ENCODE data around the gene HBZ.
"Not testable (repeated sequence)": the region's sequence is repeated elsewhere in the genome, so short reads cannot be mapped to it uniquely, and the experiment has no call there.

DNA sequence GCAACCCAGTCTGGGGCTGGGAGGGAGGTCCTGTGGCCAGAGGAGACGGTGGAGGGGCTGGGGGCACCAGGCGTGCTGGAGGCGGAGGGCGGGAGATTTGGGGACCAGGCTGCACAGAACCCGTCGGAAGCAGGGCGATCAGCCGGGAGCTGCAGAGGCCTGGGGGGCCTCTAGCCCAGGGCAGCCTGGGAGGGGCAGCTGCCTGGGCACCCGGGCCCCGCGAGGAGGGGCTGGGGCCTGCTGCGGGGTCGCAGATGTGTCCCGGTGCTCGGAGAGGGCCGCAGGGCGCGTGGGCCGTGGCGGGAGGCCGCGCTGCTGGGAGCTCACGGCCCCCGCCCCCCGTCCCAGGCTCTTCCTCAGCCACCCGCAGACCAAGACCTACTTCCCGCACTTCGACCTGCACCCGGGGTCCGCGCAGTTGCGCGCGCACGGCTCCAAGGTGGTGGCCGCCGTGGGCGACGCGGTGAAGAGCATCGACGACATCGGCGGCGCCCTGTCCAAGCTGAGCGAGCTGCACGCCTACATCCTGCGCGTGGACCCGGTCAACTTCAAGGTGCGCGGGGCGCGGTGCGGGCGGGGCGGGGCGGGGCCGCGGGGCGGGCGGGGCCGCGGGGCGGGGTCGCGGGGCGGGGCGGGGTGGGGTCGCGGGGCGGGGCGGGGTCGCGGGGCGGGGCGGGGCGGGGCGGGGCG lies 11.8 kb downstream of the HBZ start:
- TF ChIP-seq, protein P1, sequence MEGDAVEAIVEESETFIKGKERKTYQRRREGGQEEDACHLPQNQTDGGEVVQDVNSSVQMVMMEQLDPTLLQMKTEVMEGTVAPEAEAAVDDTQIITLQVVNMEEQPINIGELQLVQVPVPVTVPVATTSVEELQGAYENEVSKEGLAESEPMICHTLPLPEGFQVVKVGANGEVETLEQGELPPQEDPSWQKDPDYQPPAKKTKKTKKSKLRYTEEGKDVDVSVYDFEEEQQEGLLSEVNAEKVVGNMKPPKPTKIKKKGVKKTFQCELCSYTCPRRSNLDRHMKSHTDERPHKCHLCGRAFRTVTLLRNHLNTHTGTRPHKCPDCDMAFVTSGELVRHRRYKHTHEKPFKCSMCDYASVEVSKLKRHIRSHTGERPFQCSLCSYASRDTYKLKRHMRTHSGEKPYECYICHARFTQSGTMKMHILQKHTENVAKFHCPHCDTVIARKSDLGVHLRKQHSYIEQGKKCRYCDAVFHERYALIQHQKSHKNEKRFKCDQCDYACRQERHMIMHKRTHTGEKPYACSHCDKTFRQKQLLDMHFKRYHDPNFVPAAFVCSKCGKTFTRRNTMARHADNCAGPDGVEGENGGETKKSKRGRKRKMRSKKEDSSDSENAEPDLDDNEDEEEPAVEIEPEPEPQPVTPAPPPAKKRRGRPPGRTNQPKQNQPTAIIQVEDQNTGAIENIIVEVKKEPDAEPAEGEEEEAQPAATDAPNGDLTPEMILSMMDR (conservative IDR thresholded peaks at IDR 0.05; ENCODE audit: low read depth, low read length) = not testable (repeated sequence)
- not testable (repeated sequence) for TF ChIP-seq EZH2phosphoT487 (IDR thresholded peaks at IDR 0.05; ENCODE audit: borderline replicate concordance, low read length); EZH2 (IDR thresholded peaks at IDR 0.05; ENCODE audit: low read length, unreplicated experiment)
